Smooth muscle cell (in vitro differentiated cells): ENCODE data around the gene TYMP. TPM values are rescaled to one million over a fixed set of nuclear protein-coding genes. Genes with fewer than 3 reads are reported as not detected.
A peak's percentile ranks its signal among the peaks of the same experiment; 100 is the strongest.

Experiments used
- DNase-seq: peaks from one replicate; lab custom pipeline; 2025; ENCODE audit not compliant: unreplicated experiment; lab: John Stamatoyannopoulos, UW
- H2AFZ ChIP-seq: fragments of 200-600 bp; sonication (generic); 2 replicates; pipeline ENCODE4 v1.6.0; 2016; ENCODE audit warnings: antibody characterized with exemption, low read depth, mild to moderate bottlenecking
- H3F3A ChIP-seq: fragments of 200-600 bp; sonication (generic); 2 replicates; pipeline ENCODE4 v1.6.0; 2017; ENCODE audit warnings: antibody characterized with exemption, low read depth
- H3K27ac ChIP-seq: fragments of 200-600 bp; sonication (generic); 2 replicates; pipeline ENCODE4 v1.5.1; 2016; ENCODE audit warnings: low read depth, mild to moderate bottlenecking
- H3K27me3 ChIP-seq: fragments of 200-600 bp; sonication (generic); 2 replicates; pipeline ENCODE4 v1.6.1; 2016; ENCODE audit warnings: low read depth, mild to moderate bottlenecking
- H3K36me3 ChIP-seq: fragments of 200-600 bp; sonication (generic); 2 replicates; pipeline ENCODE4 v1.5.1; 2016; ENCODE audit warnings: low read depth
- H3K4me1 ChIP-seq: fragments of 200-600 bp; sonication (generic); 2 replicates; pipeline ENCODE4 v1.5.1; 2016; ENCODE audit warnings: low read depth
- H3K4me2 ChIP-seq: fragments of 200-600 bp; sonication (generic); 2 replicates; pipeline ENCODE4 v1.6.0; 2016; ENCODE audit warnings: mild to moderate bottlenecking
- H3K4me3 ChIP-seq: fragments of 200-600 bp; sonication (generic); 2 replicates; pipeline ENCODE4 v1.5.1; 2016; ENCODE audit warnings: mild to moderate bottlenecking
- H3K79me2 ChIP-seq: fragments of 200-600 bp; sonication (generic); 2 replicates; pipeline ENCODE4 v1.6.0; 2016; ENCODE audit warnings: low read depth, mild to moderate bottlenecking
- H3K9ac ChIP-seq: fragments of 200-600 bp; sonication (generic); 2 replicates; pipeline ENCODE4 v1.6.0; 2016; ENCODE audit warnings: low read depth
- H3K9me3 ChIP-seq: fragments of 200-600 bp; sonication (generic); replicated peaks from 2 replicates; pipeline ENCODE4 v1.5.1; 2016; ENCODE audit warnings: low read depth
- H4K20me1 ChIP-seq: fragments of 200-600 bp; sonication (generic); 2 replicates; pipeline ENCODE4 v1.6.0; 2016; ENCODE audit warnings: low read depth
- CTCF ChIP-seq: fragments of 200-600 bp; sonication (generic); IDR thresholded peaks from 2 replicates; pipeline ENCODE4 v1.5.1; 2017; ENCODE audit warnings: borderline replicate concordance, mild to moderate bottlenecking, antibody characterized with exemption; ENCODE audit not compliant: insufficient read depth, poor library complexity, severe bottlenecking
- WGBS: methylation state at CpG from one replicate; pipeline ENCODE4 v1.1.7; 2016; ENCODE audit warnings: low lambda C conversion rate; 5-methylcytosine and 5-hydroxymethylcytosine counted together
- polyA plus RNA-seq: library from polyadenylated mRNA; unstranded; fragments of >200 nt; fragmentation: Nextera tagmentation; extraction: Ambion mirVana; gene quantifications from 2 replicates; pipeline ENCODE4 v1.2.1, GENCODE V29; 2016
- total RNA-seq: library from RNA; depleted of rRNA; stranded (reverse); fragments of >200 nt; gene quantifications from 2 replicates; pipeline ENCODE4 v1.2.3, GENCODE V29; 2014

Gene TYMP
- total and polyA plus RNA-seq, 2 experiments from 2014 or later = 87.4 to 287 TPM

DNA sequence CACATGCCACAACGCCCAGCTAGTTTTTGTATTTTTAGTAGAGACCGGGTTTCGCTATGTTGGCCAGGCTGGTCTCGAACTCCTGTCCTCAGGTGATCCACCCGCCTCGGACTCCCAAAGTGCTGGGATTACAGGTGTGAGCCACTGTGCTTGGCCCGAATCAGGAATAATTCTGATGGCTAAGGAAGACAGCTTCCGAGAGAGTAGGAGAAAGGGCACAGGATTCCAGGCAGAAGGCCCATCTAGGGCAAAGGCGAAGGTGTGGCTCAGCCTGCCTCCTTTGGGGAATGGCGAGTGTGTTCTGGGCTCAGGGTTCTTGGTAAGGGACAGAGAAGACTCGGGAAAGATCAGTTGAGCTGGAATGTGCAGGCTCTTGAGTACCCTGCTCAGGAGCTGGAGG lies 34.5 kb upstream of the TYMP start:
- Histone ChIP-seq H4K20me1 (no peaks in the 10 kb centered on the region), H3K27ac (no peak overlapping the region), H3F3A (no peaks in the 10 kb centered on the region), H3K9ac (no peak overlapping the region), H3K4me2 (no peak overlapping the region), H3K79me2 (peaks cover 3% of the 10 kb centered on the region), H3K36me3 (peaks cover 3% of the 10 kb centered on the region), H3K27me3 (no peaks in the 10 kb centered on the region), H2AFZ (no peak overlapping the region), H3K9me3 (no peaks in the 10 kb centered on the region), H3K4me3 (no peak overlapping the region), H3K4me1 (no peaks in the 10 kb centered on the region)
- no peak for TF ChIP-seq CTCF
- 96% methylated on average over 11 of the region's 11 CpGs for WGBS
- DNase-seq = no peak

GRCh38 chr22:50563413-50564160 lies 33.8 kb upstream of the TYMP start:
- Histone ChIP-seq H3K4me2 (peak overlapping the region; percentile 100), H3K9ac (peak overlapping the region; percentile 51), H3K36me3 (peaks cover under 1% of the 10 kb centered on the region), H3K4me1 (no peaks in the 10 kb centered on the region), H3F3A (no peaks in the 10 kb centered on the region), H4K20me1 (no peaks in the 10 kb centered on the region), H3K27me3 (no peaks in the 10 kb centered on the region), H3K9me3 (no peaks in the 10 kb centered on the region), H2AFZ (peak overlapping the region; percentile 88), H3K79me2 (peaks cover 3% of the 10 kb centered on the region), H3K27ac (no peak overlapping the region), H3K4me3 (peak overlapping the region; percentile 80)
- TF ChIP-seq CTCF = no peak
- DNase-seq = no peak
- WGBS = 42% methylated on average over 17 of the region's 17 CpGs

- TF ChIP-seq CTCF = peak; percentile 84
- peak; percentile 85 for DNase-seq
- H3K4me3 ChIP-seq = peak within 1 kb of the TSS; percentile 80
Measured at GRCh38 chr22:50562523-50563412, 33.0 kb upstream of the TYMP start, which contains the start of gene SYCE3. SYCE3 (minus strand) TSS chr22:50562919; CDS start chr22:50556405, 6,514 bp downstream.

More at GRCh38 chr22:50562523-50563412, 33.0 kb upstream of the TYMP start, which contains the start of gene SYCE3:
- Histone ChIP-seq H3K4me2 (peak within 1 kb of the TSS; percentile 100), H3K9me3 (no peaks in the 10 kb centered on the region), H3K27me3 (no peaks in the 10 kb centered on the region), H3K27ac (no peak within 1 kb of the TSS), H3F3A (no peaks in the 10 kb centered on the region), H2AFZ (peak within 1 kb of the TSS; percentile 88), H3K36me3 (no peaks in the 10 kb centered on the region), H3K4me1 (no peaks in the 10 kb centered on the region), H3K79me2 (peaks cover 3% of the 10 kb centered on the region), H3K9ac (peak within 1 kb of the TSS; percentile 51), H4K20me1 (no peaks in the 10 kb centered on the region)
- WGBS = 2% methylated on average over 20 of the region's 61 CpGs
